Testis (tissue), 2 donors: ENCODE data around the gene PIP5K1C.

ENCODE experiments used
- CTCF ChIP-seq, 3 experiments: fragments of 450-650 bp in 2 of 3; fragments of 200-600 bp in 1 of 3; sonication (generic) in 1 of 3; IDR thresholded peaks; one replicate each; pipeline ENCODE4 v1.5.1; 2016 to 2019; ENCODE audit warnings: antibody characterized with exemption in 3 of 3, mild to moderate bottlenecking in 2 of 3, moderate library complexity in 1 of 3
- POLR2A ChIP-seq: fragments of 450-650 bp; IDR thresholded peaks from one replicate; pipeline ENCODE4 v1.6.1; 2017; ENCODE audit warnings: antibody characterized with exemption, mild to moderate bottlenecking, moderate library complexity

GRCh38 chr19:3620817-3621547 is 79.3 kb downstream of the PIP5K1C start:
- TF ChIP-seq POLR2A (no peak), CTCF (IDR thresholded peaks at IDR 0.05) (no peak)
